ENCODE results near the gene HSD17B14. TPM values are rescaled to one million over a fixed set of nuclear protein-coding genes. Genes with fewer than 3 reads are reported as not detected.
A peak's percentile ranks its signal among the peaks of the same experiment; 100 is the strongest.

The HSD17B14 gene
- total RNA-seq, 1 experiment from 2014 or later = 11.2 TPM

GRCh38 chr19:48859711-48860572 is 23.7 kb upstream of the HSD17B14 start:
- no peak overlapping the region for H3K4me2 ChIP-seq (ENCODE audit: insufficient read depth, insufficient read length, low read length)

More at GRCh38 chr19:48859711-48860572, 23.7 kb upstream of the HSD17B14 start:
- H3K9ac ChIP-seq (ENCODE audit: extremely low read depth, insufficient read length, low read length) = no peak overlapping the region
- Mint-ChIP-seq H3K4me1 (peaks cover 3 to 10% of the 10 kb centered on the region in 2 experiments), H3K9me3 (no peaks in the 10 kb centered on the region), H3K27ac (peak overlapping the region in 2 of 3 experiments; percentile 4 to 49; a peak in 1 of 7 replicates), H3K36me3 (ENCODE audit: insufficient read depth in 1 of 3, low read depth in 3 of 3) (peaks cover 0 to 43% (median 9%) of the 10 kb centered on the region in 3 experiments; a peak in 6 of 7 replicates), H3K4me3 (peak overlapping the region in 1 of 2 experiments; percentile 22; a peak in 1 of 5 replicates), H3K27me3 (ENCODE audit: low read depth) (no peaks in the 10 kb centered on the region)
- no peak overlapping the region for H3K27ac ChIP-seq (ENCODE audit: insufficient read length, low read depth, low read length)
- H3K79me1 ChIP-seq (ENCODE audit: insufficient read depth, low read depth, low read length, poor library complexity, severe bottlenecking) = no peaks in the 10 kb centered on the region
- H3T11ph ChIP-seq (ENCODE audit: low read length) = no peak overlapping the region
- no peak overlapping the region for H2AFZ ChIP-seq (ENCODE audit: low read length)
- no CpG with 5 or more reads among the region's 30 CpGs for WGBS (ENCODE audit: extremely low coverage, insufficient read length, low lambda C conversion rate)
- H3K23me2 ChIP-seq (ENCODE audit: insufficient read length, low read depth, low read length, poor library complexity, severe bottlenecking) = no peaks in the 10 kb centered on the region
- no peak overlapping the region for H3K18ac ChIP-seq (ENCODE audit: insufficient read length, low read depth, low read length)
- no peak overlapping the region for H3K23ac ChIP-seq (ENCODE audit: insufficient read length, low read depth, low read length)
- H2BK20ac ChIP-seq (ENCODE audit: low read depth, low read length, poor library complexity, severe bottlenecking) = no peak overlapping the region
- no peak overlapping the region for H2BK15ac ChIP-seq (ENCODE audit: low read depth, low read length)
- H2BK120ac ChIP-seq (ENCODE audit: low read depth, low read length, poor library complexity, severe bottlenecking) = no peak overlapping the region
- H3K14ac ChIP-seq (ENCODE audit: insufficient read depth, low read length) = no peak overlapping the region
- no peak overlapping the region for H2AK5ac ChIP-seq (ENCODE audit: insufficient read length, low read length)
- no peak overlapping the region for H4K8ac ChIP-seq (replicated peaks; ENCODE audit: insufficient read length, low read depth, low read length)
- TF ChIP-seq, protein P1, sequence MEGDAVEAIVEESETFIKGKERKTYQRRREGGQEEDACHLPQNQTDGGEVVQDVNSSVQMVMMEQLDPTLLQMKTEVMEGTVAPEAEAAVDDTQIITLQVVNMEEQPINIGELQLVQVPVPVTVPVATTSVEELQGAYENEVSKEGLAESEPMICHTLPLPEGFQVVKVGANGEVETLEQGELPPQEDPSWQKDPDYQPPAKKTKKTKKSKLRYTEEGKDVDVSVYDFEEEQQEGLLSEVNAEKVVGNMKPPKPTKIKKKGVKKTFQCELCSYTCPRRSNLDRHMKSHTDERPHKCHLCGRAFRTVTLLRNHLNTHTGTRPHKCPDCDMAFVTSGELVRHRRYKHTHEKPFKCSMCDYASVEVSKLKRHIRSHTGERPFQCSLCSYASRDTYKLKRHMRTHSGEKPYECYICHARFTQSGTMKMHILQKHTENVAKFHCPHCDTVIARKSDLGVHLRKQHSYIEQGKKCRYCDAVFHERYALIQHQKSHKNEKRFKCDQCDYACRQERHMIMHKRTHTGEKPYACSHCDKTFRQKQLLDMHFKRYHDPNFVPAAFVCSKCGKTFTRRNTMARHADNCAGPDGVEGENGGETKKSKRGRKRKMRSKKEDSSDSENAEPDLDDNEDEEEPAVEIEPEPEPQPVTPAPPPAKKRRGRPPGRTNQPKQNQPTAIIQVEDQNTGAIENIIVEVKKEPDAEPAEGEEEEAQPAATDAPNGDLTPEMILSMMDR (conservative IDR thresholded peaks at IDR 0.05) = no peak
- H4K20me1 ChIP-seq (ENCODE audit: control insufficient read depth, insufficient read depth, insufficient read length) = no peaks in the 10 kb centered on the region
- H4K5ac ChIP-seq (ENCODE audit: insufficient read length, low read depth, low read length) = no peak overlapping the region
- H3K4ac ChIP-seq (ENCODE audit: low read depth, low read length) = no peak overlapping the region
- no peaks in the 10 kb centered on the region for H3K79me2 ChIP-seq (ENCODE audit: insufficient read depth, low read length)
- no peak overlapping the region for H2BK5ac ChIP-seq (ENCODE audit: insufficient read length, low read length)
- peak; percentile 95 for DNase-seq
- H2BK12ac ChIP-seq (ENCODE audit: insufficient read length, low read depth, low read length) = no peak overlapping the region
- no peak overlapping the region for H3K56ac ChIP-seq (ENCODE audit: insufficient read length, low read depth, low read length)
- no peak overlapping the region for H4K91ac ChIP-seq (ENCODE audit: insufficient read length, low read depth, low read length)
- H3K27me3 ChIP-seq (ENCODE audit: insufficient read depth, low read length) = no peaks in the 10 kb centered on the region
- no peaks in the 10 kb centered on the region; the same call in 1 of the 2 replicates for H3K4me1 ChIP-seq (ENCODE audit: insufficient read depth, low read length)
- H3K9me3 ChIP-seq (ENCODE audit: control insufficient read depth, low read depth, low read length) = no peaks in the 10 kb centered on the region

All from H9 (cell line).